ENCODE measurements around the gene TSPAN14.

GRCh38 chr10:80458638-80459037 is 4.5 kb downstream of the TSPAN14 start:
- no peak for TF ChIP-seq ATF3 (CRISPR knock-in tag; conservative IDR thresholded peaks at IDR 0.05)
- TF ChIP-seq ATF6 (CRISPR knock-in tag; IDR thresholded peaks at IDR 0.05), result no peak
- no peak for TF ChIP-seq CTCF (IDR thresholded peaks at IDR 0.05)
- TF ChIP-seq FOXP1 (CRISPR knock-in tag; IDR thresholded peaks at IDR 0.05; ENCODE audit: borderline replicate concordance), result no peak
- TF ChIP-seq USF2 (CRISPR knock-in tag; IDR thresholded peaks at IDR 0.05), result no peak
- no peak for TF ChIP-seq FOXP4 (CRISPR knock-in tag; IDR thresholded peaks at IDR 0.05)

Data from WTC11 (cell line).